Gastroesophageal sphincter (tissue), 3 donors: Measurements from ENCODE around the gene TPRN.

ENCODE experiments used
- CTCF ChIP-seq, 4 experiments: fragments of 200-600 bp in 2 of 4; fragments of 450-650 bp in 2 of 4; sonication (generic) in 1 of 4; IDR thresholded peaks; one replicate each; pipeline ENCODE4 v1.5.1; 2017 to 2019; ENCODE audit warnings: antibody characterized with exemption in 4 of 4, mild to moderate bottlenecking in 2 of 4, moderate library complexity in 2 of 4
- EP300 ChIP-seq: sonication (generic); formaldehyde crosslinking; IDR thresholded peaks from one replicate; pipeline ENCODE4 v1.6.1; 2017; ENCODE audit warnings: antibody characterized with exemption, mild to moderate bottlenecking
- POLR2A ChIP-seq, 2 donors: fragments of 450-650 bp; IDR thresholded peaks; one replicate each; pipeline ENCODE4 v1.6.1; 2017; ENCODE audit warnings: antibody characterized with exemption in 2 of 2, mild to moderate bottlenecking in 2 of 2, moderate library complexity in 1 of 2
- POLR2AphosphoS5 ChIP-seq: sonication (generic); formaldehyde crosslinking; IDR thresholded peaks from one replicate; pipeline ENCODE4 v1.6.1; 2017; ENCODE audit warnings: antibody characterized with exemption

DNA sequence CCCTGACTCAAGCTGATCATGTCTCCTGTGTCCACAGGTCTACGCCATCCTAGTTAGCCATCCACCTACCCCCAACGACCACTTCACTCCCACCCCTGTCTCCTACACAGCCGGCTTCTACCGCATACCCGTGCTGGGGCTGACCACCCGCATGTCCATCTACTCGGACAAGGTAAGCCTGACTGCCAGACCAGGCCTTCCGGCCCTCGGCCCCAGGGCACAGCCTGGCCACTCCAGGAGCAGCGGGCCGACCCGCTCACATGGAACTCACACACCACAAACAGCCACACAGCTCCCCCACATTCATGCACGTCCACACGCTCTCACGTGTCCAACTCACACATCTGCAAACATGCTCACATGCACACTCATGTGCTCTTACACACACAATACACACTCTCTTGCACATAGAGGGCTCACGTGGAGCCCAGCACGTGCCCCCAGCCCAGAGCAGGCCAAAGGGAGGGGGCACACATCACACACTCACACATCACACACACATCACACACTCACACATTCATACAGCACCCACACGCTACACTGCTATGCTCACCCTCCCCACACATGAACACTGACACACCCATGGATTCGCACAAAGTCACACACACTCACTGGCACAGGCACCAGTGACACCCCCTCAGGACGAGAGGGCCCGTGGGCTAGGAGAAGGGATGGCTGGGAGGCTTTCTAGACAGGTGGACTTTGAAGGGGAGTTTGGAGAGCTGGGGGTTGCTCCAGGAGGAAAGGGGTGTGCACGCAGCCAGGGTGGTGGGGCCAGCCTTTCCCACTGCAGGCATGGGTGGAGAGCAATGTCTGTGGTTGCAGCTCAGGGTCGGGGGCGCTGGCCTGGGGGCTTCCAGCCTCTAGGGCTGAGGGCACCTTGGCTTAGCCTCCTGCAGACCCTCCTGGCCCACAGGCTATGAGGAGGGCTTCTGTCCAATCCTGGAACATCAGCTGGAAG, 58.3 kb downstream of the TPRN start:
- TF ChIP-seq POLR2AphosphoS5 (no peak), CTCF (IDR thresholded peaks at IDR 0.05) (no peak), POLR2A (IDR thresholded peaks at IDR 0.05) (no peak), EP300 (no peak)
